DMS79 (cell line): ENCODE data around the gene INKA1.
"Not testable (repeated sequence)": the region's sequence is repeated elsewhere in the genome, so short reads cannot be mapped to it uniquely, and the experiment has no call there.

ENCODE experiments used
- DNase-seq: peaks from one replicate; lab custom pipeline; 2025; lab: John Stamatoyannopoulos, UW

INKA1 gene

GRCh38 chr3:49802719-49803464, at the start of gene INKA1:
Gene INKA1 (plus strand): TSS chr3:49803261. CDS start chr3:49803393, 132 bp downstream.
- DNase-seq = peak; percentile 56

- no peak for DNase-seq
These were observed 48.5 kb upstream of the INKA1 start for GRCh38 chr3:49754536-49754935.

GRCh38 chr3:49756036-49756435, 47.0 kb upstream of the INKA1 start:
- no peak for DNase-seq

DNA sequence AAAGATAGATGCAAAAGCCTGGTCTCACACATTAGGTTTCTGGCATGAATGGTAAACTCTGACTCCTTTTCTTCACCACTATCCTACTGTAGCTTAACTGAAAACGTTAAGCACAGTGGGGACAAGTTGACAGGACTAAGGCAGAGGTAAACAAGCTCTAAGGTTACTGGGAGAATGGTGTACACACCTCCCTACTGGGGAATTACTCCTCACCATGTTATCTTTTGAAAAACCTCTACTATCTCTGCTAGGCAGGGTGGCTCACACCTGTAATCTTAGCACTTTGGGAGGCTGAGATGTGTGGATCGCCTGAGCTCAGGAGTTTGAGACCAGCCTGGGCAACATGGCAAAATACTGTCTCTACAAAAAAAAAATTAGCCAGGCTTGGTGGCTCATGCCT, 45.9 kb upstream of the INKA1 start:
- DNase-seq = no peak

DNA sequence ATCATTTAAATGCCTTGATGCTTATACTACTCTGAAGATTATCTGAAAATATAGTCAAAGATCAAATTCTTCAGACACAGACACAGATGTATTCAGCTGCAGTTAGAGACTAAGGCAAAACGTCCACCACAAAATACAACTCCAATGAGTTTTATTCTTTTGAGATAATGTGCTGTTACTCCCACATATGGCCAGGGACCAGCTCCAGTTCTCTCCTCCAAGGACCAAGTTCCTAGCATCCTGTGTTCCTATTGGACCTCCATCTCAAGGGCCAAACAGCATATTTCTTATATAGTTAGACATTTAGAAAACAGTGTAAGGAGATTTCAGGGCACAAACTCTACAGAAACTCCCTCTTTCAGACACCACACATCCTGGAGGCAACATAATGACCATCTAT, 43.8 kb upstream of the INKA1 start:
- DNase-seq = no peak

GRCh38 chr3:49761661-49762060, 41.4 kb upstream of the INKA1 start:
- no peak for DNase-seq

- no peak for DNase-seq
These were observed 39.1 kb upstream of the INKA1 start for GRCh38 chr3:49763981-49764380.

DNA sequence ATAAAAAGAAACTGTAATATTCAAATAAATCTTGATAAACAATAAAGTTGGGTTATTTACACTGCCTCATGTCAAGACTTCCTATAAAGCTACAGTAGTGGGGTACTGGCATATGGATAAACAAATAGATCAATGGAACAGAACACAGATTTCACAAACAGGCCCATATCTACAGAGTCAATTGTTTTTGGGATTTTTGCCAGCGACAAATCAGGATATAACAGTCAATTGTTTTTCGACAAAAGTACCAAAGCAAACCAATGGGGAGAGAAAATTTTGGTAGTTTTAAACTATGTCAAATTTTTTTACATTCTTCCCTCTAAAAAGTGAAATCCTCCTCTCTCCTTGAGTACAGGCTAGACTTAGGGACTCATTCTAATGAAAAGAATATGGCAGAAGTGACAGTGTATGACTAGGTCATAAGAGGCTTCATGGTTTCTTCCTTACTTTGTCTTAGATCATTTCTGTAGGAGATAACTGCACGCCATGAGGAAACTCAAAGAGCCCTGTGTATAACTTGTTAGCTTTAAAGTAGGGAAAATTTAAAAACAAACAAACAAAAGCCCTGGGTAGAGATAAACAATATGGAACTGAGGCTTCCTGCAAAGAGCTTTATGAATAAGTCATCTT, 33.7 kb upstream of the INKA1 start:
- DNase-seq = no peak

GRCh38 chr3:49769926-49770325, 33.1 kb upstream of the INKA1 start:
- DNase-seq = no peak

DNA sequence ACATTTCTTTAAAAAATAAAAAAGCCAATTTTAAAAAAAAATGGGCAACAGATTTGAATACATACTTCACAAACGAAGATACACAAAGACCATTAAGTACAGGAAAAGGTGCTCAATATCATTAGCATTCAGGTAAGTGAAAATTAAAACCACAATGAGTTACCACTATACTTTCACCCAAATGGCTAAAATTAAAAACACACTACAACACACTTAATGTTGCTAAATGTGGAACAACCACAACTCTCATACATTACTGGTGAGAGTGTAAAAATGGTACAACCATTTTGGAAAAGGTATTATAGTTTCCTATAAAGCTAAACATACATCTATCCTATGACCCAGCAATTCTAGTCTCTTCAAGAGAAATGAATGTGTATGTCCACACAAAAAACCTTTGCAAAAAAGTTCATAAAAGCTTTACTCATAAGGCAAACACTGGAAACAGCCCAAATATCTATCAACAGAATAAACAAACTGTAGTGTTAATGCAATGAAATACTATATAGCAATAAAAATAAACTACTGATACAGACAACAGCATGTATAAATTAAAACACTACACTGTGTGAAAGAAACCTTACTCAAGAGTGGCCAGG, 31.6 kb upstream of the INKA1 start:
- DNase-seq = no peak

DNA sequence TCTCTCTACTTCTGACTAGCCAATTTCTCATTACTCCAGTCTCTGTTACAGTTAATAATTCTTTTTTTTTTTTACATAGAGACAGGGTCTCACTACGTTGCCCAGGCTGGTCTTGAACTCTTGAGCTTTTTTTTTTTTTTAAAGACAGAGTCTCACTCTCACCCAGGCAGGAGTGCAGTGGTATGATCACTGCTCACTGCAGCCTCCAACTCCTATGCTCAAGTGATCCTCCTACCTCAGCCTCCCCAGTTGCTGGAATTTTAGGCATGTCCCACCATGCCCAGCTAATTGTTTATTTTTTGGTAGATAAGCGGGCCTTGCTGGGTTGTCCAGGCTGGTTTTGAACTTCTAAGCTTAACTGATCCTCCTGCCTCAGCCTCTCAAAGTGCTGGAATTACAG, 30.4 kb upstream of the INKA1 start:
- DNase-seq = no peak

GRCh38 chr3:49775538-49775937, 27.5 kb upstream of the INKA1 start:
- no peak for DNase-seq

GRCh38 chr3:49776101-49776500, 27.0 kb upstream of the INKA1 start:
- DNase-seq = not testable (repeated sequence)

DNA sequence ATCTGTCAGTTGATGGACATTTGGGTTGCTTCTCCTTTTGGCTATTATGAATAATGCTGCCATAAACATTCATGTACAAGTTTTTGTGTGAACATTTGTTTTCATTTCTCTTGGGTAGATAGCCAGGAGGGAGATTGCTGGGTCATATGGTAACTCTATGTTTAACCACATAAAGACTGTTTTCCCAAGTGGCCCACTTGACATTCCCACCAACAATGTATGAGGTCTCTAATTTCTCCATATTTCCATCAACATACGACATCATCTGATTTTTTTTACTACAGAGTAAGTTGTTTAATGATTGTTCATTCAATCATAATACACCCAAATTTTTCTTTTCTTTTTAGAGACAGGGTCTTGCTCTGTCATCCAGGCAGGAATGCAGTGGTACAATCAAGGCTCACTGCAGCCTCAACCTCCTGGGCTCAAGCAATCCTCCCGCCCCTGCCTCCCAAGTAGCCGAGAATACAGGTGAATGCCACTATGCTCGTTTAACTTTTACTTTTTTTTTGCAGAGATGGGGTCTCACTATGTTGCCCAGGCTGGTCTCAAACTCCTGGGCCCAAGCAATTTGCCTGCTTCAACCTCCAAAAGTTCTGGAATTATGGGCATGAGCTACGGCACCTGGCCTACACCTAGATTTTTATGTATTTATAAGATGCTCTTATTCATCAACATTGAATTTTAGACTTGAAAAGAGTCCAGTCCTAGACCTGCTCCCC, 23.5 kb upstream of the INKA1 start:
- DNase-seq = no peak

DNA sequence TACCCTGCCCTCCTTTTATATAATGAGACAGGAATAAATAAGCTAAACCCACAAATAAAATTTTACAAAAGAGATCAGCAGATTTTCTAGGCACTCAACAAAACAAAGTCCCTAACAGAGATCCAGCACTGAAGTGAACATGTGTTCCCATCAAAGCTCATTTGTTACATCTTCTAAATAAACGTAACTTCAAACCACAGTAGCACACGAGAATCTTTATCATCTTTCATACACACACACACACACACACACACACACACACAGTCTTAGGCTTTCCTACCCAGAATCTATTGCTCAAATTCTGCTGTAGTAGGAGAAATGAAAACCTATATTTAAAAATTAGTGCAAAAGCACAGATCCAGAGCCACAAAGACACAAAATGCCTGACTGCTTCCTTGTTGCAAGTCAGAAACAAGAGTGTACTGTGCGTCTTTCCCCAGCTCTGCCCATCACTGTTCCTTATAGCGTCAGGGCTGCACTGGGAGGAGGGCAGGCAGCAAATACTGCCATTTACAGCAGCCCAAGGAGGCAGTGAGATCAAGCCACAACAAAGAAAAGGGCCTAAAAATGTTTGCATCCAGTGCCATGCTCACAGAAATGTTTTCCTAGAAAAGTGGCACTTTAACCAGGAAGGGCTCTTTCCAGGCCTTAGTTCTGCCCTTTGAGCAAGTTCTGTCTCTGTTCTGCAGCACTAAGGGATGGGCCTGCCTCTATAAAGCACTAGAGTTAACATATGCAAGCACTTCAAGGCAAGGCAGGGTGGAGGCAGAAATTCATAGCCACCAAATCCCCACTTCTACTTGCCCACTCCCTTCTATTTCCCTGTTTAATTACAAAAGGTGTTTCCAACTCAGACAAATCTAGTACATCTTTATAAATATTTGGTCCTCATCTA, 22.7 kb upstream of the INKA1 start:
- DNase-seq = no peak

- not testable (repeated sequence) for DNase-seq
These were observed 22.1 kb upstream of the INKA1 start for GRCh38 chr3:49780975-49781365.

GRCh38 chr3:49781415-49782199, 21.5 kb upstream of the INKA1 start:
- no peak for DNase-seq

- not testable (repeated sequence) for DNase-seq
These were observed 20.8 kb upstream of the INKA1 start for GRCh38 chr3:49782277-49782676.

- DNase-seq = no peak
These were observed 17.3 kb upstream of the INKA1 start for GRCh38 chr3:49785565-49786356.
